22Rv1 (cell line): ENCODE measurements around the gene CLDN18.

ENCODE experiments used
- H3K27ac ChIP-seq: fragments of 450-650 bp; 2 replicates; pipeline ENCODE4 v1.5.1; 2017
- ZFX ChIP-seq: fragments of 450-650 bp; IDR thresholded peaks from 2 replicates; pipeline ENCODE4 v1.6.1; 2017; ENCODE audit warnings: antibody characterized with exemption, borderline replicate concordance
- TF ChIP-seq, protein P1 (sequence below): fragments of 450-650 bp; IDR thresholded peaks from 2 replicates; pipeline ENCODE4 v1.5.1; 2017; ENCODE audit warnings: mild to moderate bottlenecking

The CLDN18 gene

DNA sequence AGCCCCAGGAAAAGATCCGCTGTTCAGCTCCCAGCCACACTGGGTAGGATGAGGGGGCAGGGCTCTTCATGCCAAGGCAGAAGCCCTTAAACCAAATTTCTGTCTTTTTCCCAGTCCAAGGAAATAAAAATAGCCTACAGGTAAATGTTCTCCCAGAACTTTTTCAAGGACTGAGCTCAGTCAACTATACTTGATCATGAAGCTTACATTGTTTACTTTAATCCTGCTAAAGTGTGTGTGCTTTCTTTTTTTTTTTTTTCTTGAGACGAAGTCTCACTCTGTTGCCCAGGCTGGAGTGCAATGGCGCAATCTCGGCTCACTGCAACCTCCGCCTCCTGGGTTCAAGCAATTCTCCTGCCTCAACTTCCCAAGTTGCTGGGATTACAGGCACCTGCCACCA lies 17.9 kb downstream of the CLDN18 start:
- TF ChIP-seq, protein P1, sequence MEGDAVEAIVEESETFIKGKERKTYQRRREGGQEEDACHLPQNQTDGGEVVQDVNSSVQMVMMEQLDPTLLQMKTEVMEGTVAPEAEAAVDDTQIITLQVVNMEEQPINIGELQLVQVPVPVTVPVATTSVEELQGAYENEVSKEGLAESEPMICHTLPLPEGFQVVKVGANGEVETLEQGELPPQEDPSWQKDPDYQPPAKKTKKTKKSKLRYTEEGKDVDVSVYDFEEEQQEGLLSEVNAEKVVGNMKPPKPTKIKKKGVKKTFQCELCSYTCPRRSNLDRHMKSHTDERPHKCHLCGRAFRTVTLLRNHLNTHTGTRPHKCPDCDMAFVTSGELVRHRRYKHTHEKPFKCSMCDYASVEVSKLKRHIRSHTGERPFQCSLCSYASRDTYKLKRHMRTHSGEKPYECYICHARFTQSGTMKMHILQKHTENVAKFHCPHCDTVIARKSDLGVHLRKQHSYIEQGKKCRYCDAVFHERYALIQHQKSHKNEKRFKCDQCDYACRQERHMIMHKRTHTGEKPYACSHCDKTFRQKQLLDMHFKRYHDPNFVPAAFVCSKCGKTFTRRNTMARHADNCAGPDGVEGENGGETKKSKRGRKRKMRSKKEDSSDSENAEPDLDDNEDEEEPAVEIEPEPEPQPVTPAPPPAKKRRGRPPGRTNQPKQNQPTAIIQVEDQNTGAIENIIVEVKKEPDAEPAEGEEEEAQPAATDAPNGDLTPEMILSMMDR, result no peak
- no peak for TF ChIP-seq ZFX
- no peak overlapping the region for H3K27ac ChIP-seq

DNA sequence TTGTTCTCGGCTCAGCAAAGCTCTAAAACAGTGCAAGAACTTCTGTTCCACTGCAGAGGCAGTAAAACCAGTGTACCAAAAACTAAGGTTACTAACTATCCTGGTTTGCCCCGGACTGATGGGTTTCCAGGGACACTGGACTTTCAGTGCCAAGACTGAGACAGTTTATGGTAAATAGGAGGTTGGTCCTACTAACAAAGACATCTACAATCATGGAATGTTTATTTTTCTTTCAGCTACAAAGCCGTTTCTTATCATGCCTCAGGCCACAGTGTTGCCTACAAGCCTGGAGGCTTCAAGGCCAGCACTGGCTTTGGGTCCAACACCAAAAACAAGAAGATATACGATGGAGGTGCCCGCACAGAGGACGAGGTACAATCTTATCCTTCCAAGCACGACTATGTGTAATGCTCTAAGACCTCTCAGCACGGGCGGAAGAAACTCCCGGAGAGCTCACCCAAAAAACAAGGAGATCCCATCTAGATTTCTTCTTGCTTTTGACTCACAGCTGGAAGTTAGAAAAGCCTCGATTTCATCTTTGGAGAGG lies 20.8 kb downstream of the CLDN18 start:
- TF ChIP-seq, protein P1, result no peak
- H3K27ac ChIP-seq, result no peak overlapping the region

DNA sequence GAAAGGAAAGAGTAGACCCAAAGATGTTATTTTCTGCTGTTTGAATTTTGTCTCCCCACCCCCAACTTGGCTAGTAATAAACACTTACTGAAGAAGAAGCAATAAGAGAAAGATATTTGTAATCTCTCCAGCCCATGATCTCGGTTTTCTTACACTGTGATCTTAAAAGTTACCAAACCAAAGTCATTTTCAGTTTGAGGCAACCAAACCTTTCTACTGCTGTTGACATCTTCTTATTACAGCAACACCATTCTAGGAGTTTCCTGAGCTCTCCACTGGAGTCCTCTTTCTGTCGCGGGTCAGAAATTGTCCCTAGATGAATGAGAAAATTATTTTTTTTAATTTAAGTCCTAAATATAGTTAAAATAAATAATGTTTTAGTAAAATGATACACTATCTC lies 21.6 kb downstream of the CLDN18 start:
- no peak overlapping the region for H3K27ac ChIP-seq
- TF ChIP-seq, protein P1, result no peak
- TF ChIP-seq ZFX, result no peak

DNA sequence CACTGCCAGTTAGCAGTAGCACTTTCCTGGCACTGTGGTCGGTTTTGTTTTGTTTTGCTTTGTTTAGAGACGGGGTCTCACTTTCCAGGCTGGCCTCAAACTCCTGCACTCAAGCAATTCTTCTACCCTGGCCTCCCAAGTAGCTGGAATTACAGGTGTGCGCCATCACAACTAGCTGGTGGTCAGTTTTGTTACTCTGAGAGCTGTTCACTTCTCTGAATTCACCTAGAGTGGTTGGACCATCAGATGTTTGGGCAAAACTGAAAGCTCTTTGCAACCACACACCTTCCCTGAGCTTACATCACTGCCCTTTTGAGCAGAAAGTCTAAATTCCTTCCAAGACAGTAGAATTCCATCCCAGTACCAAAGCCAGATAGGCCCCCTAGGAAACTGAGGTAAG lies 22.6 kb downstream of the CLDN18 start:
- H3K27ac ChIP-seq, result no peak overlapping the region
- TF ChIP-seq, protein P1, result no peak
- TF ChIP-seq ZFX, result no peak

DNA sequence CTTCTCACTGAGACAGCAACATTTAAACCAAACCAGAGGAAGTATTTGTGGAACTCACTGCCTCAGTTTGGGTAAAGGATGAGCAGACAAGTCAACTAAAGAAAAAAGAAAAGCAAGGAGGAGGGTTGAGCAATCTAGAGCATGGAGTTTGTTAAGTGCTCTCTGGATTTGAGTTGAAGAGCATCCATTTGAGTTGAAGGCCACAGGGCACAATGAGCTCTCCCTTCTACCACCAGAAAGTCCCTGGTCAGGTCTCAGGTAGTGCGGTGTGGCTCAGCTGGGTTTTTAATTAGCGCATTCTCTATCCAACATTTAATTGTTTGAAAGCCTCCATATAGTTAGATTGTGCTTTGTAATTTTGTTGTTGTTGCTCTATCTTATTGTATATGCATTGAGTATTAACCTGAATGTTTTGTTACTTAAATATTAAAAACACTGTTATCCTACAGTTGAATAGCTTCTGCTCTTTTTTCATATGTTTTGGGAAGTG lies 23.3 kb downstream of the CLDN18 start:
- no peak for TF ChIP-seq ZFX
- TF ChIP-seq, protein P1, result no peak
- H3K27ac ChIP-seq, result no peak overlapping the region

DNA sequence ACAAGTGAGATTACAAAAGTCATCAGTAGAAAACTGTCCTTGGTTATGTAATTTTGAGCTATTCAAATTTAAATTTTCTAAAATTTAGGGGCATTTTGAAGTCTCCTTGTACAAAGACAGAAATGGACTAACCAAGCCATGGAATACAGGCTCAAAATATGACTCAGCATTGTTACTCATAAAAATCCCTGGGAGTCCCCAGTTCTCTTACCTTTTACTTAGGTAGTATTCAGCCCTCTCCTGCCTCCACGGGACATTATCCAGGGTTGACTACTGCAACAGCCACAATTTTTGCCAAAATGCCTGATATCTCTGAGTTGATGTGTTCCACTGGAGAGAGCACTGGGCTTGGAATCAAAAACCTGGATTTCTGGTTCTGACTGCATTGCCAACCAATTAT lies 25.0 kb downstream of the CLDN18 start:
- H3K27ac ChIP-seq, result no peak overlapping the region
- TF ChIP-seq, protein P1, result no peak
- TF ChIP-seq ZFX, result no peak

DNA sequence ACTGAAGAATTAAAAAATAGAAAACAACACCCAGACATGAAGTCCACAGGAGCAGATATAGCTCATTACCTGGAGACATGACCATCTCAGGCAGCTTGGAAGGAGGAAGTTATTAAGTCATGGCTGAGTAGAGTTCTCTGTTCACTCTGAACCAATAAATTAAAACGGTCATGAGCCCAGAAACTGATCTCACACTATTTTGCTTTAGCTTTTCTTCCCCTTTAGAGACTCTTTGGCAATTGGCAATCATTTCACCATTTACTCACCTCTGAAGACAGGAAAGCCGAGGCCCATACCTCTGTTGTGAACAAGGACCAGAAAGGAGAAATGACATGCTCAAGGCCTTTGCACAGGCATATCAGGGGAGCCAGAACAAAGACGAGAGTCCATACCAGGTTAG lies 26.6 kb downstream of the CLDN18 start:
- no peak for TF ChIP-seq ZFX
- TF ChIP-seq, protein P1, result no peak
- no peak overlapping the region for H3K27ac ChIP-seq
